Spleen (tissue), 11 donors: ENCODE measurements around the gene RBBP6. TPM values are rescaled to one million over a fixed set of nuclear protein-coding genes. Genes with fewer than 3 reads are reported as not detected.
A peak's percentile ranks its signal among the peaks of the same experiment; 100 is the strongest.

Source experiments
- DNase-seq: peaks from one replicate; pipeline ENCODE4 v3.0.0-alpha.2; 2020
- H3K27ac ChIP-seq, 8 donors: fragments of 200-600 bp; sonication (generic) in 7 of 8; 1 replicate in 4 of 8; 2 replicates in 4 of 8; pipeline versions ENCODE4 v1.5.0 to v1.8.0; 2016 to 2021; ENCODE audit warnings: inconsistent platforms in 4 of 8, mild to moderate bottlenecking in 4 of 8, moderate library complexity in 1 of 8
- H3K27me3 ChIP-seq, 7 donors: fragments of 200-600 bp; sonication (generic) in 6 of 7; replicated peaks in 1 of 7; 1 replicate in 4 of 7; 2 replicates in 3 of 7; pipeline versions ENCODE4 v1.5.0 to v1.8.0; 2016 to 2021; ENCODE audit warnings: inconsistent platforms in 3 of 7, mild to moderate bottlenecking in 1 of 7
- H3K36me3 ChIP-seq, 6 donors: fragments of 200-600 bp; sonication (generic) in 5 of 6; 1 replicate in 4 of 6; 2 replicates in 2 of 6; pipeline versions ENCODE4 v1.5.0 to v1.8.0; 2016 to 2021; ENCODE audit warnings: inconsistent platforms in 2 of 6
- H3K4me1 ChIP-seq, 6 donors: fragments of 200-600 bp; sonication (generic) in 5 of 6; 1 replicate in 3 of 6; 2 replicates in 3 of 6; pipeline versions ENCODE4 v1.5.0 to v1.8.0; 2016 to 2021; ENCODE audit warnings: inconsistent platforms in 3 of 6
- H3K4me3 ChIP-seq, 8 donors: fragments of 200-600 bp; sonication (generic) in 7 of 8; 1 replicate in 4 of 8; 2 replicates in 4 of 8; pipeline versions ENCODE4 v1.5.0 to v1.8.0; 2016 to 2021; ENCODE audit warnings: inconsistent platforms in 4 of 8, mild to moderate bottlenecking in 4 of 8, moderate library complexity in 2 of 8
- H3K9me3 ChIP-seq, 8 donors: fragments of 200-600 bp; sonication (generic) in 7 of 8; 1 replicate in 4 of 8; 2 replicates in 4 of 8; pipeline versions ENCODE4 v1.5.0 to v1.8.0; 2016 to 2021; ENCODE audit warnings: inconsistent platforms in 4 of 8
- CTCF ChIP-seq, 11 experiments: fragments of 200-600 bp in 7 of 11; fragments of 450-650 bp in 4 of 11; sonication (generic) in 4 of 11; IDR thresholded peaks in 8 of 11; conservative IDR thresholded peaks in 3 of 11; 1 replicate in 7 of 11; 2 replicates in 4 of 11; pipeline versions ENCODE4 v1.4.0 to v1.8.0; 2016 to 2021; ENCODE audit warnings: antibody characterized with exemption in 11 of 11, inconsistent platforms in 4 of 11, mild to moderate bottlenecking in 1 of 11
- POLR2A ChIP-seq, 3 donors: fragments of 450-650 bp; IDR thresholded peaks; one replicate each; pipeline ENCODE4 v1.5.1; 2017; ENCODE audit warnings: antibody characterized with exemption in 3 of 3, mild to moderate bottlenecking in 1 of 3
- POLR2AphosphoS5 ChIP-seq, 3 donors: sonication (generic); formaldehyde crosslinking; IDR thresholded peaks; one replicate each; pipeline ENCODE4 v1.5.1; 2017; ENCODE audit warnings: antibody characterized with exemption in 3 of 3
- WGBS, 5 donors: extraction: QIAGEN DNeasy Blood & Tissue Kit in 3 of 5; methylation state at CpG; one replicate each; pipeline versions ENCODE4 v1.1.5 to v1.1.7; 2013 to 2018; 5-methylcytosine and 5-hydroxymethylcytosine counted together
- intact Hi-C: fragments of 100-400 bp; cut with DNase I; formaldehyde crosslinking; loops from one replicate; pipeline ENCODE4 v1.15.0; 2023; ENCODE audit warnings: low total_unique reads
- polyA plus RNA-seq, 3 donors: library from polyadenylated mRNA; stranded (reverse); fragments of 200-250 nt; gene quantifications; one replicate each; pipeline ENCODE4 v1.2.1, GENCODE V29; 2013
- total RNA-seq, 7 donors: library from RNA; depleted of rRNA in 3 of 7; stranded (reverse); fragments of >200 nt in 3 of 7; fragmentation: NEBNext Ultra II Directional in 4 of 7; extraction: Animal tissue kit (Norgen Biotek cat#: 25700) in 4 of 7; gene quantifications; one replicate each; pipeline versions ENCODE4 v1.1.0 to v1.2.1, GENCODE V29; 2016 to 2021
- donor health status: healthy with polysubstance abuse.
- donor health status: DM: no; HTN: no; CAD: no; lungs with moderate emphysema.
- donor health status: DM: no; HTN: no; CAD: no.
- donor health status: Bipolar disorder and iron deficiency.
- donor health status: healthy.
- donor health status: DM: no; HTN: no; CAD: no.
- donor health status: DM: yes; HTN: yes; CAD: no.

Gene RBBP6
- total and polyA plus RNA-seq, 10 donors, result 34.3 to 83.9 (median 66.4) TPM

DNA sequence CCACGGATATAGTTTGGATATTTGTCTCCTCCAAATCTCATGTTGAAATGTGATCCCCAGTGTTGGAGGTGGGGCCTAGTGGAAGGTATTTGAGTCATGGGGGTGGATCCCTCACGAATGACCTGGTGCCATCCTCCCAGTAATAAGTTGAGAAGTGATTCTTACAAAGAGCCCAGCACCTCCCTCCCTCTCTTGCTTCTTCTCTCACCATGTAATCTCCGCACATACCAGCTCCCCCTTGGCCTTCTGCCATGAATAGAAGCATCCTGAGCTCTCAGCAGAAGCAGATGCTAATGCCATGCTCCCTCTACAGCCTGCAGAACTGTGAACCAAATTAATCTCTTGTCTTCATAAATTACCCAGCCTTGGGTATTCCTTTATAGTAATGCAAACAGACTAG is 41.9 kb upstream of the RBBP6 start:
- Histone ChIP-seq H3K27me3 (peaks cover 0 to 30% (median 0%) of the 10 kb centered on the region in 7 donors), H3K4me1 (no peaks in the 10 kb centered on the region), H3K9me3 (no peaks in the 10 kb centered on the region), H3K36me3 (no peaks in the 10 kb centered on the region), H3K4me3 (no peak overlapping the region), H3K27ac (no peak overlapping the region)
- no peak for TF ChIP-seq CTCF (IDR thresholded peaks at IDR 0.05 in 8 of 11, conservative IDR thresholded peaks at IDR 0.05 in 3 of 11)
- no peak for DNase-seq
- WGBS, 5 donors, result 45 to 63% (median 58%) methylated on average over 3 of the region's 3 CpGs
- intact Hi-C loops, result no loop called here

GRCh38 chr16:24499193-24499814 is 40.1 kb upstream of the RBBP6 start:
- TF ChIP-seq POLR2A (IDR thresholded peaks at IDR 0.05) (no peak), CTCF (IDR thresholded peaks at IDR 0.05 in 8 of 11, conservative IDR thresholded peaks at IDR 0.05 in 3 of 11) (no peak), POLR2AphosphoS5 (IDR thresholded peaks at IDR 0.05) (no peak)
- DNase-seq, result no peak
- Histone ChIP-seq H3K4me3 (no peak overlapping the region), H3K9me3 (no peaks in the 10 kb centered on the region), H3K27me3 (peaks cover 0 to 32% (median 0%) of the 10 kb centered on the region in 7 donors), H3K36me3 (no peaks in the 10 kb centered on the region), H3K27ac (no peak overlapping the region), H3K4me1 (no peaks in the 10 kb centered on the region)
- WGBS, 5 donors, result 22 to 29% (median 23%) methylated on average over 14 to 15 of the region's 15 CpGs
- intact Hi-C loops, result no loop called here

- Histone ChIP-seq H3K36me3 (no peaks in the 10 kb centered on the region), H3K27ac (no peak overlapping the region), H3K9me3 (no peaks in the 10 kb centered on the region), H3K27me3 (peaks cover 0 to 51% (median 4%) of the 10 kb centered on the region in 7 donors), H3K4me3 (no peak overlapping the region), H3K4me1 (peaks cover 0 to 6% (median 0%) of the 10 kb centered on the region in 6 donors)
- TF ChIP-seq POLR2AphosphoS5 (IDR thresholded peaks at IDR 0.05), result no peak
- peak; percentile 40 to 90 (median 70) for TF ChIP-seq CTCF (IDR thresholded peaks at IDR 0.05 in 8 of 11, conservative IDR thresholded peaks at IDR 0.05 in 3 of 11)
- intact Hi-C loops, result loop anchor here (5.0 to 10.0 kb wide), 2 partner anchors 462 to 700 kb away; no protein-coding TSS in a partner anchor
- no peak for DNase-seq
- 42 to 50% (median 43%) methylated on average over 18 of the region's 18 CpGs for WGBS, 5 donors
Measured at GRCh38 chr16:24504472-24505345, 34.7 kb upstream of the RBBP6 start.

GRCh38 chr16:24505959-24506358 is 33.4 kb upstream of the RBBP6 start:
- no peak for DNase-seq
- peaks cover 0 to 6% (median 0%) of the 10 kb centered on the region in 6 donors for H3K4me1 ChIP-seq
- H3K4me3 ChIP-seq, result no peak overlapping the region
- intact Hi-C loops, result loop anchor here (10.0 kb wide), 1 partner anchor 701 kb away; no protein-coding TSS in a partner anchor
- no peaks in the 10 kb centered on the region for H3K9me3 ChIP-seq
- no peak for TF ChIP-seq POLR2A (IDR thresholded peaks at IDR 0.05)
- no peak for TF ChIP-seq CTCF (IDR thresholded peaks at IDR 0.05 in 8 of 11, conservative IDR thresholded peaks at IDR 0.05 in 3 of 11)
- no peak for TF ChIP-seq POLR2AphosphoS5 (IDR thresholded peaks at IDR 0.05)
- no peak overlapping the region for H3K27ac ChIP-seq
- no peaks in the 10 kb centered on the region for H3K36me3 ChIP-seq
- peaks cover 0 to 45% (median 4%) of the 10 kb centered on the region in 7 donors for H3K27me3 ChIP-seq
- WGBS, 5 donors, result 80 to 89% (median 86%) methylated on average over 4 of the region's 4 CpGs
